DMS 273 (cell line): Measurements from ENCODE around the gene PAX3.

Experiments
- DNase-seq: peaks from one replicate; lab custom pipeline; 2025; ENCODE audit not compliant: unreplicated experiment; lab: John Stamatoyannopoulos, UW

PAX3 gene

DNA sequence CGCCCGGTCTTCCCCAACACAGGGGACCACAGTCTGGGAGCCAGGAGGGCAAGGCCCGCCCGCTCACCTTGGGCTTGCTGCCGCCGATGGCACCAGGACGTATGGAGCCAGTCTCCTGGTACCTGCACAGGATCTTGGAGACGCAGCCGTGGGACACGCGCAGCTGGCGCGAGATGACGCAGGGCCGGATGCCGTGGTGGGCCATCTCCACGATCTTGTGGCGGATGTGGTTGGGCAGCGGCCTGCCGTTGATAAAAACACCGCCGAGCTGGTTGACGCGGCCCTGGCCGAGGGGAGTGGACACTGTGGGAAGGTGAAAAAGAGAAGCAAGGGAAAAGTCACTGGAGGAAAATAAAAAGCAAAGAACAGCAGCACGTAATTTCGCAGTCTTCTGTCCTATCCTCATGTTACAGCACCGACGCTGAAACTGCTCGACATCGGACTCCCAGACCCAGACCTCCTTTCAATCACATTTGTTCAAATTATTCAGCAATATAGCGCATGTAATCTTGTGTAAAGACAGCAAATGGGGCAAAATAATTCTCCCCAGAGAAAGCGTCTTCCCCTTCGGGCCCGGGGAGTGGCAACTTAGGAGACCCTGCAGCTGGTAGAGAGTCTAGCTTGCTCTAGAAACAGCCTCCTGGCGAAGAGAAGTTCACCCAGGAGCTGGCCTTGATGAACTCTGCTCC, 1.7 kb downstream of the PAX3 start:
- no peak for DNase-seq

DNA sequence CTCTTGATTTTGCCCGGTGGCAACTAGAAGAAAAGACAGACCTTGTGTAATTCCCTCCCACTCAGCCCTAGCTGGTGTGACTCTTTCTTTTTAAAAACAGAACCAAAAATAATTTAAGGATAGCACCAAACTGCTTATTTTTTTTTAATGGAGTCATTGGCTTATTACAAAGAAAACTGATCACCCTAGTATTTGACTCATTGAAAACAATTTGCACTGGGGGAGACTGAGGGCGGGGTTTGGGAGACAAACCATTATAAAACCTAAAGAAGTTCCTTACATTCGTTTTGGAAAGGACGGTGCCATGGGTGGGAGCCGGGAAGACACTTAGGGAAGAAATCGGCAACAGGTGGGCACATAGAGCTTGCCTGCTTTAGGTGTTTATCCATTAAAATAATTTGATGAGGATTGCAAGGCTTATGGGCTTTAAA, 2.5 kb downstream of the PAX3 start:
- DNase-seq, result no peak

DNA sequence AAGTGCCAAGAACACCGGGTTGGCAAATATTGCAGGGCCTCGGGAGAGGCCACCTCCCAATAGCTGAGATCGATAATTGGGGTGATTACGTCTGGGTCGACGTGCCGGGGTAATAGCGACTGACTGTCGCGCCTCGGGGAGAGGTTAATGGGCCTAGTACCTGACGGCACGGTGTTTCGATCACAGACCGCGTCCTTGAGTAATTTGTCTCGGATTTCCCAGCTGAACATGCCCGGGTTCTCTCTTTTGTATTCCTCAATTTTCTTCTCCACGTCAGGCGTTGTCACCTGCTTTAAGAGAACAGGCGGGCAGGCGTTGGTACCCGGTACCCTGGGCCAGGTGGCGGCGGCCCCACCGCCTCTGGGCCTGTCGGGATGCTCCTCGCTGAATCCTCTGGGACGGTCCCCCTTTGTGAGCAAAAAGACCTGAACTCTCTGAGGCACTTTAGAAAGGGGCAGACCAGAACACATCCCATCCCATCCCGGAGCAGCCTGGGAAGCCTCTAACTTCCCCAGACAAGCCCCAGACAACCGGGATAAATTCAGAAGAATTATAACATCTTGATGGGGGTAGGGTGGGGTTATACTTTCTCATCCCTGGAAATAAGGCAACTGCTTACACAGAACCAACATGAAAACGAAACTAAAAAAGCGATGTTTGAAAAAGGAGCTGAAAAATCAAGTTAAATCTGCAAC, 3.3 kb downstream of the PAX3 start:
- DNase-seq, result no peak

DNA sequence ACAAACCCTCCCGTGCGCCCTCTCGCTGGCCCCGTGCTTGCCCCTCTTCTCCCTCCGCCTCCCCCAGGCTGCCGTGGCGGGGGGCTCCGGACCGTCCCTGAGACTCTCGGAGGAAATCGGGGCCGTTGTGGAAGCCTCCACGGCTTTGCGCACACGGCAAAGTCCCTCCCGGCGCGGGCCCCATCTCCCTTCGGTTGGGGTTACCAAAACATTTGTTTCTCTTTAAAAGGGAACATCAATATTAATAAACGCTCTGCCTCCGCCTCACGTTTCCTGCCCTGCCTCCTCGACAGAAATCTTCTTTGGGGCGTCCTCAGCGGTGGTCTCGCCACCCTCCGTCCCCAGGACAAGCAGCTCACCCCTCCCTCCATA, 3.8 kb downstream of the PAX3 start:
- no peak for DNase-seq

DNA sequence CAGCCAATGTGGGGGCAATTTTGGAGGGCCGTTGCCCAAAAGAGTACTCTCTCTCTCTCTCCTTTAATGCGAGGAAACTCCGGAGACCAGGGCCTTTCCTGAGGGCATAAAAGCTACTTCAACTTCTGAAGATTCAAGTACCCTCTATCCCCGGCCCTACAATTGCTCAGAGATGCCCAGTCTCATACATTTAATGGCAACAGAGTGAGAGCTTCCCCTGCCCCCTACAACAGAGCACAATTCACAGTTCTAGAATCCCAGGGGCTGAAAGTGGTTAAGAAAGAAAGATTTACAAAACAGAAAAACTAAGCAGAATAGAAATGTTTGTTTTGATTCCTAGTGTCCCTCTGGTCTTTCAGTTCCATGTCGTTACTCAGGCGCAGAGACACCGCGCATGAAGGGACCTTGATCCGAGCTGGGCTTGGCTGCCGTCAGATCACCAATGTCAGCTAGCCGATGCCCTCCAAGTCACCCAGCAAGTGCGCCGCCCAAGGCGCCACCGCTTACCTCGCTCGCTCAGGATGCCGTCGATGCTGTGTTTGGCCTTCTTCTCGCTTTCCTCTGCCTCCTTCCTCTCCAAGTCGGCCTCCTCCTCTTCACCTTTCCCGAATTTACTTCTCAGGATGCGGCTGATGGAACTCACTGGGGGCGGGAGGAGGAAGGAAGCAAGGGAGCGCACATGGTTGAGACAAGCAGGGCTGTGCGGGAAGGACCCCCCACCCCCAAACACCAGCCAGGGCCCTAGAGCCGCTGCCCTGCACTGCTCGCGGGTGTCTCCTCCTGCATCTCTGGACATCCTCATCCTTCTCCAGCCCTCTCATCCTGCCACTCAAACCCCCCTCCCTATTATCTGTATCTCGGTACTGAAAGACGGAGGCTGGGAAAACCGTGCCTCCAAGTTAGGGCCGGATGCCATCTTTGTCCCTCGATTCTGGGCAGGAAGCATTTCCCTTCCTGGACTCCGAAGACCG, 4.9 kb downstream of the PAX3 start:
- DNase-seq, result no peak

DNA sequence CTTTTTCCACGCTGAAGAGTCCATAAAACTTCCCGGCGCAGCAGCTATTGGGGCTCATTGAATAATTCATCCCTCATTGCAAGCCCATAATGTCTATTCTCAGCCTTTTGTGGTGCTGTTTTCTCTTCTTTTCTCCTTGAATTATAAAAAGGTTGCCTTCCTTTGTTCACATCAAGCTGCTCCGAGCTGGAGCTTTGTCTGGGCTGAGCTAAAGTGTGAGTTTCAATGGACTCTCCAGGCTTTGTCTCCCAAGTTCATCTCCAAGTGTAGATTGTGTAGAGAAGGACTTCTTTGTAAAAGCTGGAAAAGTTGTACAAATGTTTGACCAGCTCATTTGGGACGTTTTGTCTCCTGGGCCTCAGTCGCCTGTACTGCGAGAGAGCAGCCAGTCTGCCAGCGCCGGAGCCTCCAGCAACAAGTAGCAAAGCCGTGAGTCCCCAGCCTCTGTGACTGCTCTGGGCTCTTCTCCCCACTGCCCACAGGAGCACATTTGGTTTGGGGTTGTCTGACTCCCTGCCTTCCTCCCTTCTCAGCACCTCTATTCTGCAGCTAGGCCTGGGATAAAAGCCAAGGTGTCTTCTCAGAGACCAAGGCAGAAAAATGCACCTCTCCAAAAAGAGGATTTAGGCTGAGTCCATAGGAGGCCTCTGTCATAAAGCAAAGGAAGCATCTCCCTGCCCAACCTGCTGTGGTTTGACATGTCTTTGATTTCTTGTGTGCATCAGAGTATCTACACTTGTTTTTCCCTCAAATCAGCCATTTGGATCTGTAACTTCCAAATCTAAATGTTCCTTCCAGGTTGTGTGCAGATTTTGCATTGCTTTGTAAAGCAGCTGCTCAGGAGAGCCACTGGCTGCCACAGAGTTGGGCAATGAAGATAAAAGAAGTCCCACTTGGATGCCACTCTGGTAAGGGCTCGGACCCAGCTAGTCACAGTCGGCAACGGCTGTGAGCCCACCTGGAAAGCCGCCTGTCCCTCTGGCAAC, 6.4 kb downstream of the PAX3 start:
- no peak for DNase-seq

DNA sequence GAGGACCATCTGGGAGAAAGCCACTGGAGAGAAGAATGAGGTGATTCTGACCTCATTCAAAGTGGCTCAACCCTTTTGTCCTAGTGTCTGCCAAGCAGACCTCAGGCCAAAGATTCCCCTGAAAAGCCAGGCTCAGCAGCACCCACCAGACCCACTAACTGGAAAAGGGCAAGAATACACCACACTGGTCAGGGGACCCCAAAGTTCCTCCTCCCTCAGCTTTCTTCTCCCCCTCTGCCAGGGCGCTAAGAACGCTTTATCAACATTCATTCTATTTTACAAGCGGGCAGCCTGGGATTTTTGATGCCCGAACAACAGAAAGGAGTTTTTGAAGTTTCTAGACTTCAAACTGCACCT, 7.3 kb downstream of the PAX3 start:
- DNase-seq, result no peak

DNA sequence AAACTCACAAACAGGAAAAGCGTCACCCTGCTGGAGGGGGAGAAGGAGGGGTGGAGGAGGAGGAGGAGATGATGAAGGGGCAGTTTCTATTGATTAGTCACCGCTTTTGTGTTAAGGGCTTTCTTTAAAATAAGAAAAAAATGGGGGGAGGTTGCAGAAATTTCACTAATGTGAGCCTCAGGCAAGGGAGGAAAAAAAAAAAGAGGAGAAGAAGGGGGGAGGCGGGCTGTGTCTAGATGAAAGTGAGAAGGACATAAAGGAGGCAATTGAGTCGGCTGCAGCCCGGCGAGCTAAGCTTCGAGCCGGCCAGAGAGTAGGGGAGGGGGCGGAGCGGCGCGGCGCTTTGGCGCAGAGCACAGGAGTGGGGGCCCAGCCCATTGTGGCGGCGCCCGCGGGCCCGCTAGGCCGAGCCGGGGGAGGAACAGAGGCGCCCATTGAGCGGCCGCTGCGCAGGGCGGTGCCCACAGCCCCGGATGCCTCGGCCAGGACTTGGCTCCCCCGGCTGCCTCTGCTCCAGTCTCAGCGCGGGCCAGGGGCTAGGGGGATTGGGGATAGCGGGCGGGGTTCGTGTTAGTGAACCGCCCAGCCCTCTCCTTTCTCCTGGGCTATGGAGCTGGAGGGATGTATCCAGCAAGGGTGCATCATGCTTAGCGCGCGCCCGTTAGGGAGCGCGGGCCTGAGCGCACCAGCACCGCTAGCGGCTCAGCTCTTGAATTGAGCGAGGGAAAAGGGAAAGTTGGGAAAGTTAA, 7.9 kb downstream of the PAX3 start:
- peak; percentile 85 for DNase-seq

DNA sequence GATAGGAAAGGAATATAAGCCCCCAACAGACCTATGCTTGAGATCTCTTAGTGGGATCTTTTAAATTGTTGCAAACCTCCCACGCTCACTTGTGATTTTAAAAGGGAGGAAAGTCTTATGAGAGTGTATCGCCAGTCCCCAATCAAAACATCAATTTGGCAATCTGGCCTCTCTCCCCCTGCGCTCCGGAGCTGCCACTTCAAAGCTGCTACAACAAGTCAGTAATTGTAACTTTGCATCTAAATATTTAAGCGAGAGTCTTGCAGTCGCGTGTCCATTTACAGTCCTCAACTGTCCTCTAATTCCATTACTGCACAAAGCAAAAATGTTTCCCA, 8.4 kb downstream of the PAX3 start:
- no peak for DNase-seq

DNA sequence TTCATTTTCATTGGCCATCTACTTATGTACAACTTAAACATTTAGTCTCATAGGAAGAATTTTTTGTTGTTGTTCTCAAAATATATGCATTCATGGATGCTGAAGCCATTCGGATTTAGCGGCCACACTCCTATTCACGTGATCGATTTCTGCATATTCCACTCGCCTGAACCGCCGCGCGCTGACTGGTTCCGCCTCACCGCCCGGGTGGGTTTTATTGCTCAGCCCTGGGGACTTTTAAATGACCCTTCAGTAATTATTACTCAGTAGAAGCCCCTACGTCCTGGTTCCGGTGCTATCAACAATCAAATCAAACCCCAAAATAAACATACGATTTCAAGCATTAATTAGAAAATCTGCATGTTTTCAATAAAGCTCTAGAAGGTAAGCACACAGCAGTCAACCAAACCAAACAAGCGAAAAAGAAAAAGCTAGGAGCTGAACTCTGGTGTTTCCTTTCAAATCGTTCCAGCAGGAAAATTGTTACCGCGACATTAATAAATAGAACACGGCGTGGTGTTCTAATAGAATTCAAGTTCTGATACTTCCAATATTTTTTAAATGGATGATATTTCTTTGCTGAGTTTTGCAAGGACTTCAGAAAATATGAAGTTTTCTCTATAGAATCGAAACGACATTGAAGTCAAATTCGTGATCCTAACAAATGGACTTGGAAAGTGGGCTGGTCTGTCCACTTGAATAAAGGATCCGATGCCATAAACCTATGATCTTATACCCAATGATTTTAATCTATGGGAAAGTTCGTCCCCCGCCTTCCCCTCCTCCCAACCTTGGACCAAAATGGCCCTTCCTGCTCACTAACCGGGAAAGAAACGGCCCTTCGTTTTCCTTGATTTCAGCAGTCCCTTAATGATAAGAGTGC, 9.3 kb downstream of the PAX3 start:
- no peak for DNase-seq

DNA sequence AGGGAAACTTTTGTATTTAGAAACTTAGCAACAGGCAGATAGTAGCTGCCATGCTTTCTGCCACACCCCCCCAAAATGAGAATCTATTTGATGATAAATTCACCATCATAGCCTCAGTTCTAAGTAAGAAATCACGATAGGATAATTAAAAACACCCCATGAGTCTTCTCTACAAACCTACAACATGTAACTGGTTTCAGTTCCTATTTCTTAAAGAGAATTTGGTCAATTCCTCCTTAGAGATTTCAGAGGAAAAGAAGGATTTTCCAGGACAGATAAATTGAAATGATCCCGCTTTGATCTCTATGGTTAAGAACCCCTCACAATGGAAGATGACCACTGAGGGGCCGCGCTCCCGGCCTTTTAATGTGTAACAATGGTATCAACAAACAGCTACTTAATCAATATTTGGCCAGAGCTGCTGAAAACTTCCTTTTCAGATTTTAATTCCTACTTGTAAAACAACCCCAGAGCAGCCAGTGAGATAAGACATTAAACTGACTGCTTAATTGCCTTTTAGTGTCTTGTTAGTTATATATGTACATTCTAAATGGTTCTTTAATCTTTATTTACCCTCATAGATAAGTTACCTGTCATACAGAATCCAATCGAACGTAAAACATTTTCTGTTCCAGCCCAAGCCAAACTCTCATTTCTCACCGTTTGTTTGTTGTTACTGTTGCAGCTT, 10.1 kb downstream of the PAX3 start:
- no peak for DNase-seq

DNA sequence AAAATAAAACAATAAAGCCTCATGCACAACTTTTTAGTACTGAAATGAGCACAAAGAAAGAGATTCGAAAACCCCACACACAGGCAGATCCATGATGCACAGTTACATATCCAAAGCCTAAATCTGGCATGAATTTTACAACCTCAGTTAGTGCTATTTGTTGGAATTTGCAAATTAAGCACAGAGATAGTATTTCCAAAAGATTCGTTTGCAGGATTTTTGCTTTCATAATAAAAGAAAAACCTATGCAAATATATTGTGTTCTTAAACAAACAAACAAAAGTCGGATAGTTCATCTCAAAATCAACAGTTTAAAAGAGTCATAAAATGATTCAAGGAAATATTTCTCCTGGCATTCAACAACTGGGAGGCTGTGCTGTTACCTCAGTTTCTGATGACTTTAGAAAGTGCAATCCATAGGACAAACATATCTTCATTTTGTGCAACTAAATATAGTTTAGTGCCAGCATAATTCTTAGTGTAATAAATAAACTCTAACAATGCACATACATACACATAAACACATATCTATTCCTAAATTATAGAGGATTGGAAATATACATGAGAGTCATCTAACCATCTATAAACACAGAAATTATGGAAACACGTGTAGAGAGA, 10.8 kb downstream of the PAX3 start:
- no peak for DNase-seq

DNA sequence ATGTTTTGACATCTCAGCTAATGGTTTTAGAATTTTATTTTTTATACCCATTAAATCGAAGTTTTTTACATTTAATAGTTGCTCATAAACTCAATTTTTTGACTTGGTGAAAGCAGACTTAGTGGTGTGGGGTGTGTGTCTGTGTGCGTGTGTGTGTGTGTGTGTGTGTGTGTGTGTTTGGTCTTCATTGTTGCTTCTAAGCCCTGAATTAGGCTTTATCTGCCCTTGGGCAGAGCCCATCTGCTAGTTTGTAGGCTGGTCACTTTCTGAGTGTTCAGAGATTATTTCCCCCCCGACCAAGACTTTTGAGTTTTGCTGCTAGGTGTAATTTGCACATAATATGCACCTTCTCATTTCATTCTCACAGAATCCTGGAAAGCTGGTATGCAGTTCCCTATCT, 14.3 kb downstream of the PAX3 start:
- no peak for DNase-seq

DNA sequence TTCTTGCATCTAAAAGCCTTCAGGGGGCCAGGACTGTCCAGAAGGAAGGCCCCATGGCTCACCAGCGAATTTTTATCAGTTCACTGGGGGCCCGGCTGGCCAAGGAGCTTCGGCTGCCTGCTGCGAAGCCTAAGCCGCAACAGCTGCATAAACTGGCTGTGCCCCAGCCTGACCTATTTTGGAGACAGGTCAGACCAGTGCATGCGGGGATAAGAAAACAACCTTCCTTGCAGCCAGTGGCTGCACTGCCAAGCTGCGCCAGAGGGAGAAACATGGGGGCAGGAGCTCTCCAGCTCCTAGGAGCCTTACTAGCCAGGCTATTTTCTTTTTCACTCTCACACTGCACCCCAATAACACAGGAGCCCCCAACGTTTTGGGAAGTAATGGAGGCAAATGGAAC, 15.2 kb downstream of the PAX3 start:
- DNase-seq, result peak; percentile 69

DNA sequence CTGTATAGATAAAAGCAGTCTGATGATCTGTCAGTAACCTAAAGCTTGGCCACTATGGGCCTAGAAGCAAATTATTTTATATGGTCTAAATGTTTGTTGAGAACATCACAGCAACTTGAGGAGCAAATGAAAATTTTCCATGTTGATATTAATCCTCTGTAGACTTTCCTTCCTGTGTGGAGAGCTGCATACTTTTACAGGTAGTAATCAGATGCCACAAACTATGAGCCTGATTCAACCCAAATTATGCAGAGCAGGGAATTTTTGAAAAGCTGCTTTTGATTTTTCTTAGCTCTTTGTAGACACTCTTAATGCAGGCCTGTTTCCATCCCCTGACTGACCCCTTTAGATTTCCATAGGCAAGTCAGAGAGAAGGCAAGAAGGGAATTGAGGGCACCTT, 17.3 kb downstream of the PAX3 start:
- no peak for DNase-seq

DNA sequence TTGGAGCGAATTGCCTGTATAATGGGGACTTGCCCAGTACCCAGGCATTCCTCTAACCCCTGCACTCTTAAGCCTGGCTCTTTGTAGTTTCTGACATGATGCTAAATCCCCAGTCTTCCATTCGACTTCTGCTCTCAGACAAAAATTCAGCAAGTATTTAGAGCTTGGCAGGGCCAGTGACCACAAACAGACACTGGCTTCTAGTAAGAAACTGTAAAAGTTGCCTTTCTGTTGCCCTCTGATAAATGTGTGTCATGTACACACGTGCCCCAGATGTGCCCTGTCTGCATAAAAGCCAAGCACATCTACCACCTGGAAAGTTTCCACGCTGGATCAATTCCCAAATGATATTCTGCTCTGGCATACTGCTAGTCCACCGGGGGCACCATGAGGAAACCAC, 18.0 kb downstream of the PAX3 start:
- peak; percentile 24 for DNase-seq

DNA sequence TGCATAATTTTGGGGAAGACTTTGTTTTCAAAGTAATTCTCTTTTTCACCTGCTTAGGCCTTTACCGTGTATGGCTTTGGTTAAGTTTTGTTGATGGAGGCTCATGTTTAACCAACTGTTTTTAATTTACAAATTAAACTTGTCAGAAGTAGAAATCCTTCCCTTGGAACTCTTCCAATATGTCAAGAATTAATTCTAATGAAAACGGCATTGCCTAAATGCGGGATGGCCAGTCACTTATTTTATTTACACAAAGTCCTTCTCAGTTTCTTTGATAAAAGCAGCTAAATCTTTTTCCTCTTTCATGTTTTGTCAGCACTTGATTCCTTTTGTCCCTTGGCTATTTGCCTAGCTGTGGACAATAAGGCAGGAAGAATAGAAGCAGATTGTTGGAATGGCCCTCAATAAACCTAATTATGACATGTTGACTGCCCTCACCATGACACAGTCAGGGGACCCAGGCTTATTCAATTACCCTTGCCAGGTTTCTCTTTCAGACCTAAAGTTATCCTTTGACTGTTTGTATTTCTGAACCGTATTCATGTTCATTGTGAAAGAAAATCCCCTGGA, 26.3 kb downstream of the PAX3 start:
- peak; percentile 23 for DNase-seq

DNA sequence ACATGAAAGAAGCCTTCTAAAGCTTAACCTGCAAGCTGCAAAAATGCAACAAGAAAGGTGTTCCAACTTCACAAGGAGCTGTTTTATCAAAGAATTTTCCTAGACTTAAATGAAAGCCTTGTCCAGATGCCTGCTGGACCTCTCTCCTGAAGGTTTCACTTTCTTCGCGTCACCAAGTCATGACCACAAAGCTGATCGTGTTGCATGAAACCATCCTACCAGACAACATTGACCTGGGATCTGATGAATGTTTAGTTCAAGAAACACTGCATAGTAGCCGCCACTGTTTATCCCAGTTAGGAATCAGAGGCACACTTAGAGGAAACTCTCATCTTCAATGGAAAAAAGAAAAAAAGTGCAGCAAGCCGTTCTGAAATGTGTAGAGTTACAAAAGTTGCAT, 26.9 kb downstream of the PAX3 start:
- no peak for DNase-seq
